HepG2 (cell line): ENCODE measurements around the gene RIMOC1. TPM values are rescaled to one million over a fixed set of nuclear protein-coding genes. Genes with fewer than 3 reads are reported as not detected.
A peak's percentile ranks its signal among the peaks of the same experiment; 100 is the strongest.

Experiments used
- FOXC1 ChIP-seq: sonication (generic); formaldehyde crosslinking; IDR thresholded peaks from 2 replicates; pipeline ENCODE4 v1.8.0; 2022; ENCODE audit warnings: mild to moderate bottlenecking, missing genetic modification reagents, borderline replicate concordance
- FOXO1 ChIP-seq: sonication (generic); formaldehyde crosslinking; IDR thresholded peaks from 2 replicates; pipeline ENCODE4 v1.4.0; 2020; ENCODE audit warnings: missing genetic modification reagents
- GTF2F1 ChIP-seq: fragments of 150-350 bp; IDR thresholded peaks from 2 replicates; pipeline ENCODE4 v1.6.1; 2014; ENCODE audit warnings: low read length
- HNF1B ChIP-seq: sonication (generic); formaldehyde crosslinking; IDR thresholded peaks from 2 replicates; pipeline ENCODE4 v1.5.1; 2020; ENCODE audit warnings: mild to moderate bottlenecking, moderate library complexity, missing genetic modification reagents
- KDM4B ChIP-seq: sonication (generic); formaldehyde crosslinking; IDR thresholded peaks from 2 replicates; pipeline ENCODE4 v1.4.0; 2020; ENCODE audit warnings: missing genetic modification reagents
- KLF6 ChIP-seq: IDR thresholded peaks from 2 replicates; pipeline ENCODE4 v1.8.0; 2016; ENCODE audit warnings: missing biosample characterization, missing genetic modification reagents
- MED13 ChIP-seq: sonication (generic); formaldehyde crosslinking; IDR thresholded peaks from 2 replicates; pipeline ENCODE4 v1.5.0; 2020; ENCODE audit warnings: missing genetic modification reagents
- MEIS2 ChIP-seq: sonication (generic); formaldehyde crosslinking; IDR thresholded peaks from 2 replicates; pipeline ENCODE4 v1.9.0; 2021; ENCODE audit warnings: mild to moderate bottlenecking, missing genetic modification reagents
- PHB2 ChIP-seq: fragments of 450-650 bp; IDR thresholded peaks from 2 replicates; pipeline ENCODE4 v1.6.1; 2018; ENCODE audit not compliant: partially characterized antibody
- PTBP1 ChIP-seq: fragments of 200-400 bp; formaldehyde crosslinking; IDR thresholded peaks from 2 replicates; pipeline ENCODE4 v1.6.1; 2018; ENCODE audit warnings: low read length, low read depth; ENCODE audit not compliant: poor library complexity, severe bottlenecking
- RFXAP ChIP-seq: sonication (generic); formaldehyde crosslinking; IDR thresholded peaks from 2 replicates; pipeline ENCODE4 v1.4.0; 2020; ENCODE audit warnings: missing genetic modification reagents, borderline replicate concordance
- RNF2 ChIP-seq: fragments of 450-650 bp; conservative IDR thresholded peaks from 2 replicates; pipeline ENCODE4 v1.6.1; 2016; ENCODE audit warnings: low read depth
- SAFB2 ChIP-seq: sonication (generic); formaldehyde crosslinking; IDR thresholded peaks from 2 replicates; pipeline ENCODE4 v1.5.1; 2020; ENCODE audit warnings: missing genetic modification reagents, low read depth, mild to moderate bottlenecking, borderline replicate concordance
- SP140L ChIP-seq: sonication (generic); formaldehyde crosslinking; IDR thresholded peaks from 2 replicates; pipeline ENCODE4 v1.4.0; 2020; ENCODE audit warnings: missing genetic modification reagents, borderline replicate concordance
- SP4 ChIP-seq: sonication (generic); formaldehyde crosslinking; IDR thresholded peaks from 2 replicates; pipeline ENCODE4 v1.8.1; 2023; ENCODE audit warnings: mild to moderate bottlenecking, missing genetic modification reagents
- TFDP2 ChIP-seq: sonication (generic); formaldehyde crosslinking; IDR thresholded peaks from 2 replicates; pipeline ENCODE4 v1.4.0; 2020; ENCODE audit warnings: missing genetic modification reagents
- TIGD3 ChIP-seq: sonication (generic); formaldehyde crosslinking; IDR thresholded peaks from 2 replicates; pipeline ENCODE4 v1.5.1; 2020; ENCODE audit warnings: mild to moderate bottlenecking, missing genetic modification reagents, borderline replicate concordance
- TMF1 ChIP-seq: sonication (generic); formaldehyde crosslinking; IDR thresholded peaks from 2 replicates; pipeline ENCODE4 v1.8.1; 2022; ENCODE audit warnings: low read depth, missing genetic modification reagents
- YEATS4 ChIP-seq: sonication (generic); formaldehyde crosslinking; IDR thresholded peaks from 2 replicates; pipeline ENCODE4 v1.4.0; 2020; ENCODE audit warnings: missing genetic modification reagents, borderline replicate concordance
- ZNF234 ChIP-seq: sonication (generic); formaldehyde crosslinking; conservative IDR thresholded peaks from 2 replicates; pipeline ENCODE4 v1.5.1; 2020; ENCODE audit warnings: mild to moderate bottlenecking, missing genetic modification reagents
- ZNF282 ChIP-seq: fragments of 450-650 bp; IDR thresholded peaks from 2 replicates; pipeline ENCODE4 v1.6.1; 2018; ENCODE audit not compliant: partially characterized antibody
- ZNF484 ChIP-seq: sonication (generic); formaldehyde crosslinking; IDR thresholded peaks from 2 replicates; pipeline ENCODE4 v1.5.1; 2020; ENCODE audit warnings: mild to moderate bottlenecking, low read depth, missing genetic modification reagents, borderline replicate concordance
- ZNF615 ChIP-seq: sonication (generic); formaldehyde crosslinking; IDR thresholded peaks from 2 replicates; pipeline ENCODE4 v1.5.0; 2020; ENCODE audit warnings: mild to moderate bottlenecking, missing genetic modification reagents, borderline replicate concordance
- ZNF713 ChIP-seq: sonication (generic); formaldehyde crosslinking; IDR thresholded peaks from 2 replicates; pipeline ENCODE4 v1.4.0; 2020; ENCODE audit warnings: mild to moderate bottlenecking, missing genetic modification reagents
- ZNF792 ChIP-seq: IDR thresholded peaks from 2 replicates; pipeline ENCODE4 v1.6.1; 2016
- polyA plus RNA-seq, 8 experiments: library from polyadenylated mRNA; depleted of rRNA in 3 of 8; stranded (reverse) in 7 of 8; unstranded in 1 of 8; fragments of >200 nt; fragmentation: Illumina TruSeq in 4 of 8; extraction: Trizol in 4 of 8; gene quantifications; 2 replicates each; pipeline versions ENCODE4 v1.2.1 to v1.2.3, GENCODE V29; 2011 to 2016; ENCODE audit warnings: low read depth in 4 of 8, missing spikeins in 1 of 8, mixed read lengths in 1 of 8; ENCODE audit not compliant: insufficient read depth in 1 of 8
- total RNA-seq, 5 experiments: library from RNA; depleted of rRNA; stranded (reverse); fragments of >200 nt; fragmentation: Illumina TruSeq; extraction: Trizol; gene quantifications; 2 replicates each; pipeline ENCODE4 v1.2.3, GENCODE V29; 2016; ENCODE audit warnings: low read depth in 1 of 5

Gene RIMOC1
- total and polyA plus RNA-seq, 2 of the 13 experiments (the other 11 are each of a cell fraction or from before 2014, with no cell fraction given): 16.3 to 16.9 TPM

- TF ChIP-seq MEIS2 (CRISPR knock-in tag): no peak
- no peak for TF ChIP-seq PTBP1
- TF ChIP-seq FOXC1 (CRISPR knock-in tag): peak; percentile 53; the same call in 1 of the 2 replicates
- peak; percentile 85 for TF ChIP-seq HNF1B (CRISPR knock-in tag)
- TF ChIP-seq TIGD3: no peak
- TF ChIP-seq ZNF615 (CRISPR knock-in tag): no peak
- peak; percentile 91 for TF ChIP-seq SAFB2 (CRISPR knock-in tag)
- TF ChIP-seq RNF2: peak; percentile 85
- no peak for TF ChIP-seq RFXAP (CRISPR knock-in tag)
- peak; percentile 60; the same call in 1 of the 2 replicates for TF ChIP-seq FOXO1 (CRISPR knock-in tag)
- TF ChIP-seq TMF1 (CRISPR knock-in tag): peak; percentile 71; the same call in 1 of the 2 replicates
- TF ChIP-seq GTF2F1: no peak
- peak; percentile 86 for TF ChIP-seq TFDP2 (CRISPR knock-in tag)
- peak; percentile 66; the same call in 1 of the 2 replicates for TF ChIP-seq ZNF713 (CRISPR knock-in tag)
- TF ChIP-seq ZNF234: no peak
- peak; percentile 73; the same call in 1 of the 2 replicates for TF ChIP-seq SP4 (CRISPR knock-in tag)
- 0 out of 2 replicates have a peak, but pooled peaks have one; percentile 20 for TF ChIP-seq SP140L (CRISPR knock-in tag)
- peak; percentile 92 for TF ChIP-seq YEATS4 (CRISPR knock-in tag)
- TF ChIP-seq ZNF792 (CRISPR knock-in tag): peak; percentile 92
- TF ChIP-seq KDM4B: peak; percentile 77
- no peak for TF ChIP-seq PHB2
- peak; percentile 72; the same call in 1 of the 2 replicates for TF ChIP-seq KLF6 (CRISPR knock-in tag)
- TF ChIP-seq MED13 (CRISPR knock-in tag): peak; percentile 53; the same call in 1 of the 2 replicates
- TF ChIP-seq ZNF282: no peak
- TF ChIP-seq ZNF484 (CRISPR knock-in tag): no peak
These were observed 20.9 kb downstream of the RIMOC1 start, which contains the start of gene FBXO4 (continued) for GRCh38 chr5:41924872-41925554.
